Neural progenitor cell (in vitro differentiated cells): ENCODE data around the gene NEK1. TPM values are rescaled to one million over a fixed set of nuclear protein-coding genes. Genes with fewer than 3 reads are reported as not detected.

Experiments used
- DNase-seq: peaks from one replicate; pipeline ENCODE4 v3.0.0-alpha.2; 2016; ENCODE audit warnings: low spot score
- H2AFZ ChIP-seq: fragments of 200-600 bp; sonication (generic); replicated peaks from 2 replicates; pipeline ENCODE4 v1.6.1; 2016; ENCODE audit warnings: antibody characterized with exemption
- H3F3A ChIP-seq: fragments of 200-600 bp; sonication (generic); 2 replicates; pipeline ENCODE4 v1.6.1; 2016; ENCODE audit warnings: antibody characterized with exemption, low read depth
- H3K27ac ChIP-seq: fragments of 200-600 bp; sonication (generic); 2 replicates; pipeline ENCODE4 v1.5.1; 2016; ENCODE audit warnings: mild to moderate bottlenecking
- H3K27me3 ChIP-seq: fragments of 200-600 bp; sonication (generic); 2 replicates; pipeline ENCODE4 v1.6.1; 2016; ENCODE audit warnings: mild to moderate bottlenecking, moderate library complexity
- H3K36me3 ChIP-seq: fragments of 200-600 bp; sonication (generic); 2 replicates; pipeline ENCODE4 v1.5.1; 2016
- H3K4me1 ChIP-seq: fragments of 200-600 bp; sonication (generic); 2 replicates; pipeline ENCODE4 v1.6.1; 2016; ENCODE audit warnings: mixed run types
- H3K4me2 ChIP-seq: fragments of 200-600 bp; sonication (generic); 2 replicates; pipeline ENCODE4 v1.6.1; 2016
- H3K4me3 ChIP-seq: fragments of 200-600 bp; sonication (generic); 2 replicates; pipeline ENCODE4 v1.5.1; 2016
- H3K79me2 ChIP-seq: fragments of 200-600 bp; sonication (generic); 2 replicates; pipeline ENCODE4 v1.6.1; 2016; ENCODE audit warnings: low read depth
- H3K9ac ChIP-seq: fragments of 200-600 bp; sonication (generic); 2 replicates; pipeline ENCODE4 v1.6.1; 2016
- H3K9me3 ChIP-seq: fragments of 200-600 bp; sonication (generic); 2 replicates; pipeline ENCODE4 v1.5.1; 2016; ENCODE audit warnings: low read depth
- H4K20me1 ChIP-seq: fragments of 200-600 bp; sonication (generic); 2 replicates; pipeline ENCODE4 v1.6.1; 2016; ENCODE audit warnings: low read depth
- H3K27ac Mint-ChIP-seq: 3 replicates; pipeline ENCODE4 v1.8.0; 2021; ENCODE audit warnings: mixed read lengths
- H3K27me3 Mint-ChIP-seq: 2 replicates; pipeline ENCODE4 v1.8.0; 2022; ENCODE audit warnings: low read depth, mild to moderate bottlenecking, inconsistent platforms, moderate library complexity, mixed read lengths; ENCODE audit not compliant: insufficient read depth
- H3K36me3 Mint-ChIP-seq: 3 replicates; pipeline ENCODE4 v1.8.0; 2021; ENCODE audit warnings: mixed read lengths
- H3K4me1 Mint-ChIP-seq: 3 replicates; pipeline ENCODE4 v1.8.0; 2021; ENCODE audit warnings: mixed read lengths
- H3K4me3 Mint-ChIP-seq: 3 replicates; pipeline ENCODE4 v1.8.0; 2021; ENCODE audit warnings: mild to moderate bottlenecking, moderate library complexity, mixed read lengths
- H3K9me3 Mint-ChIP-seq: 3 replicates; pipeline ENCODE4 v1.8.0; 2020; ENCODE audit warnings: mixed read lengths
- CTCF ChIP-seq: fragments of 200-600 bp; sonication (generic); IDR thresholded peaks from 2 replicates; pipeline ENCODE4 v1.5.1; 2017; ENCODE audit warnings: antibody characterized with exemption, mild to moderate bottlenecking
- EZH2 ChIP-seq: fragments of 200-600 bp; sonication (generic); IDR thresholded peaks from 2 replicates; pipeline ENCODE4 v1.6.1; 2017; ENCODE audit warnings: antibody characterized with exemption, mild to moderate bottlenecking, moderate library complexity
- EZH2phosphoT487 ChIP-seq: fragments of 200-600 bp; sonication (generic); IDR thresholded peaks from 2 replicates; pipeline ENCODE4 v1.6.1; 2017; ENCODE audit warnings: antibody characterized with exemption
- total RNA-seq: library from RNA; depleted of rRNA; stranded (reverse); fragments of >200 nt; gene quantifications from 2 replicates; pipeline ENCODE4 v1.2.3, GENCODE V29; 2015; ENCODE audit warnings: low replicate concordance

Gene NEK1
- total RNA-seq, 1 donor from 2014 or later, result 12.1 TPM

- TF ChIP-seq CTCF, result no peak
- peaks cover 3% of the 10 kb centered on the region for H3K36me3 ChIP-seq
Observed at GRCh38 chr4:169594560-169595195, 17.7 kb downstream of the NEK1 start.

GRCh38 chr4:169593050-169593560 is 19.3 kb downstream of the NEK1 start:
- Mint-ChIP-seq H3K4me1 (no peaks in the 10 kb centered on the region), H3K27ac (no peak overlapping the region), H3K9me3 (no peaks in the 10 kb centered on the region)

More at GRCh38 chr4:169594560-169595195, 17.7 kb downstream of the NEK1 start:
- DNase-seq, result no peak
- Histone ChIP-seq H3K4me2 (no peak overlapping the region), H3K4me3 (no peak overlapping the region), H3K4me1 (no peaks in the 10 kb centered on the region), H3K79me2 (no peaks in the 10 kb centered on the region), H3K9me3 (no peaks in the 10 kb centered on the region), H3K27me3 (no peaks in the 10 kb centered on the region), H4K20me1 (no peaks in the 10 kb centered on the region), H2AFZ (no peak overlapping the region), H3K9ac (no peak overlapping the region), H3F3A (no peaks in the 10 kb centered on the region), H3K27ac (no peak overlapping the region)
- Mint-ChIP-seq H3K27ac (no peak overlapping the region), H3K27me3 (peaks cover 3% of the 10 kb centered on the region), H3K4me3 (no peak overlapping the region), H3K4me1 (no peaks in the 10 kb centered on the region), H3K36me3 (peaks cover 4% of the 10 kb centered on the region), H3K9me3 (no peaks in the 10 kb centered on the region)

DNA sequence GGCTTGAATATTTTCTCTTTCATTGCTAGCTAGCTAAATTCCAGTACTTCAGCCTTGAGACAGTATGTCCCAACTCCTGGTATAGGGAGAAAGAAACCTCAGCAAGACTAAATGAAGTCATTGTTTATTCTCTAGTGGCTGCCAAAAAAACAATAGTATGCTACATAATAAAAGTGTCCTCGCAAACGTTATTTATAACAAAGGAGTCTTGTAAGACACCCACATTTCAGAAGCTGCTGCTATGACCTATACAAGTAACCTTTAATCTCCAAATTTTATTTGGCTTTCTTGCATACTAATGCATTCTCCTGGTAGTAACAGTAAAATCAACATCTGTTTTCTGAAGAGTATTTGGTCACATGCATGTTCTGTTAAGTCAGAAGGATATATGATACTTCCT is 28.8 kb downstream of the NEK1 start:
- H3K9ac ChIP-seq, result no peak overlapping the region
- H3K4me1 ChIP-seq, result peaks cover 3% of the 10 kb centered on the region
- DNase-seq, result no peak
- no peaks in the 10 kb centered on the region for H3K9me3 ChIP-seq
- peaks cover 9% of the 10 kb centered on the region for H3K36me3 ChIP-seq
- no peaks in the 10 kb centered on the region for H3F3A ChIP-seq
- H3K4me3 ChIP-seq, result no peak overlapping the region
- Mint-ChIP-seq H3K9me3 (no peaks in the 10 kb centered on the region), H3K4me1 (peaks cover 7% of the 10 kb centered on the region), H3K27ac (no peak overlapping the region), H3K36me3 (peaks cover 4% of the 10 kb centered on the region), H3K27me3 (no peaks in the 10 kb centered on the region), H3K4me3 (no peak overlapping the region)
- H3K27ac ChIP-seq, result no peak overlapping the region
- H4K20me1 ChIP-seq, result no peaks in the 10 kb centered on the region
- H3K4me2 ChIP-seq, result no peak overlapping the region
- TF ChIP-seq CTCF (no peak), EZH2phosphoT487 (no peak), EZH2 (no peak)
- no peak overlapping the region for H2AFZ ChIP-seq
- H3K27me3 ChIP-seq, result no peaks in the 10 kb centered on the region
- no peaks in the 10 kb centered on the region for H3K79me2 ChIP-seq

More at GRCh38 chr4:169593050-169593560, 19.3 kb downstream of the NEK1 start:
- peaks cover 4% of the 10 kb centered on the region for H3K36me3 Mint-ChIP-seq
- Histone ChIP-seq H3K27ac (no peak overlapping the region), H3K4me3 (no peak overlapping the region), H3K9me3 (no peaks in the 10 kb centered on the region), H3K4me1 (no peaks in the 10 kb centered on the region), H3K9ac (no peak overlapping the region), H4K20me1 (no peaks in the 10 kb centered on the region), H3K4me2 (no peak overlapping the region), H3K79me2 (no peaks in the 10 kb centered on the region), H3K27me3 (no peaks in the 10 kb centered on the region), H3K36me3 (peaks cover 2% of the 10 kb centered on the region), H2AFZ (no peak overlapping the region), H3F3A (no peaks in the 10 kb centered on the region)
- H3K27me3 Mint-ChIP-seq, result no peaks in the 10 kb centered on the region
- no peak for DNase-seq
- H3K4me3 Mint-ChIP-seq, result no peak overlapping the region
- TF ChIP-seq EZH2phosphoT487, result no peak
- no peak for TF ChIP-seq CTCF
- no peak for TF ChIP-seq EZH2
